Measurements from ENCODE around the gene FRMD4B.

FRMD4B gene

GRCh38 chr3:69385723-69386555 lies at the start of gene FRMD4B:
TSS of gene FRMD4B (minus strand) at chr3:69386088. CDS start at chr3:69385989, 99 bp downstream.
- no peak for DNase-seq

- DNase-seq, result no peak
These were observed 48.1 kb upstream of the FRMD4B start for GRCh38 chr3:69433969-69434325.

GRCh38 chr3:69433121-69433968 lies 47.5 kb upstream of the FRMD4B start:
- DNase-seq, result no peak

GRCh38 chr3:69428657-69429255 lies 42.9 kb upstream of the FRMD4B start:
- no peak for DNase-seq

- no peak for DNase-seq
These were observed 41.0 kb upstream of the FRMD4B start for GRCh38 chr3:69426967-69427304.

- no peak for DNase-seq
These were observed 40.5 kb upstream of the FRMD4B start for GRCh38 chr3:69426291-69426966.

GRCh38 chr3:69425249-69425648 lies 39.4 kb upstream of the FRMD4B start:
- no peak for DNase-seq

GRCh38 chr3:69423463-69424155 lies 37.7 kb upstream of the FRMD4B start:
- no peak for DNase-seq

GRCh38 chr3:69422751-69423150 lies 36.9 kb upstream of the FRMD4B start:
- DNase-seq, result no peak

GRCh38 chr3:69420781-69421520 lies 35.1 kb upstream of the FRMD4B start:
- no peak for DNase-seq

GRCh38 chr3:69419276-69419675 lies 33.4 kb upstream of the FRMD4B start:
- DNase-seq, result no peak

GRCh38 chr3:69417541-69418078 lies 31.7 kb upstream of the FRMD4B start:
- no peak for DNase-seq

- no peak for DNase-seq
These were observed 27.8 kb upstream of the FRMD4B start for GRCh38 chr3:69413551-69414207.

GRCh38 chr3:69411346-69411745 lies 25.5 kb upstream of the FRMD4B start:
- DNase-seq, result no peak

- DNase-seq, result no peak
These were observed 24.4 kb upstream of the FRMD4B start for GRCh38 chr3:69410301-69410700.

- DNase-seq, result no peak
These were observed 23.9 kb upstream of the FRMD4B start for GRCh38 chr3:69409831-69410230.

- no peak for DNase-seq
These were observed 23.1 kb upstream of the FRMD4B start for GRCh38 chr3:69409011-69409410.

- DNase-seq, result no peak
These were observed 22.7 kb upstream of the FRMD4B start for GRCh38 chr3:69408542-69408941.

GRCh38 chr3:69407908-69408307 lies 22.0 kb upstream of the FRMD4B start:
- no peak for DNase-seq

GRCh38 chr3:69406163-69406562 lies 20.3 kb upstream of the FRMD4B start:
- no peak for DNase-seq

- DNase-seq, result no peak
These were observed 19.2 kb upstream of the FRMD4B start for GRCh38 chr3:69405067-69405466.
